K562 (cell line): ENCODE results near the gene RNF180. TPM values are rescaled to one million over a fixed set of nuclear protein-coding genes. Genes with fewer than 3 reads are reported as not detected.

Experiments
- ATAC-seq: fragments of 200-7000 bp; cut with Tn5 transposase; 3 replicates; pipeline ENCODE4 v1.9.1; 2020; ENCODE audit warnings: moderate library complexity
- BruUV-seq: library from RNA; stranded (reverse); fragments of 400-500 nt; replicated peaks from 2 replicates; lab custom pipeline; 2021; lab: Mats Ljungman, UMichigan
- CTCF ChIA-PET: fragments of 300-600 bp; formaldehyde crosslinking; extraction: SDS; loops from one replicate; lab custom pipeline; 2021; ENCODE audit warnings: low intra/inter-chr PET ratio; lab: Yijun Ruan, JAX
- POLR2A ChIA-PET: fragments of 300-600, 350-650 bp; sonication (Branson Sonifier 250); formaldehyde crosslinking; extraction: SDS; loops from one replicate; lab custom pipeline; 2021; ENCODE audit warnings: antibody characterized with exemption, inconsistent platforms; lab: Yijun Ruan, JAX
- DNase-seq, 4 experiments: peaks; one replicate each; pipeline versions ENCODE4 v3.0.0 to v3.0.0-alpha.2; 2011 to 2018; ENCODE audit warnings: low spot score in 3 of 4, mixed read lengths in 3 of 4; ENCODE audit errors: extremely low read depth in 1 of 4
- FAIRE-seq: peaks from 2 replicates; lab custom pipeline; 2011; peaks lifted over from hg19 to GRCh38; lab: Jason Lieb, UNC
- H2AFZ ChIP-seq: 2 replicates; pipeline ENCODE4 v1.6.0; 2011; ENCODE audit warnings: low read depth, low read length, control low read depth, inconsistent platforms
- H3K27ac ChIP-seq: fragments of 200-600 bp; 3 replicates; pipeline ENCODE4 v1.8.0; 2011; ENCODE audit warnings: low read depth, mild to moderate bottlenecking, control low read depth, inconsistent platforms, low read length, moderate library complexity, mixed read lengths; ENCODE audit errors: extremely low read depth
- H3K27me3 ChIP-seq, 2 experiments: fragments of 300-600 bp in 1 of 2; 2 replicates in 1 of 2; 3 replicates in 1 of 2; pipeline versions ENCODE4 v1.6.0 to v1.8.0; 2011; ENCODE audit warnings: inconsistent platforms in 2 of 2, low read length in 2 of 2, mild to moderate bottlenecking in 1 of 2, mixed read lengths in 1 of 2, moderate library complexity in 1 of 2; ENCODE audit not compliant: control insufficient read depth in 2 of 2, insufficient read depth in 2 of 2
- H3K36me3 ChIP-seq: fragments of 300-600 bp; 3 replicates; pipeline ENCODE4 v1.8.0; 2011; ENCODE audit warnings: mild to moderate bottlenecking, low read length, inconsistent platforms; ENCODE audit not compliant: control insufficient read depth, insufficient read depth
- H3K4me1 ChIP-seq, 2 experiments: fragments of 200-600 bp in 1 of 2; replicated peaks in 1 of 2; 2 replicates in 1 of 2; 3 replicates in 1 of 2; pipeline versions ENCODE4 v1.5.1 to v1.8.0; 2011; ENCODE audit warnings: inconsistent platforms in 2 of 2, low read length in 2 of 2, mild to moderate bottlenecking in 1 of 2, mixed read lengths in 1 of 2, moderate library complexity in 1 of 2; ENCODE audit not compliant: control insufficient read depth in 2 of 2, insufficient read depth in 2 of 2
- H3K4me2 ChIP-seq: 2 replicates; pipeline ENCODE4 v1.6.1; 2011; ENCODE audit warnings: low read length, control low read depth, inconsistent platforms, mixed read lengths; ENCODE audit not compliant: insufficient read depth
- H3K4me3 ChIP-seq: fragments of 200-600 bp; sonication (generic), shearing (Covaris generic); 2 replicates; pipeline ENCODE4 v1.5.1; 2016; ENCODE audit warnings: control low read depth, inconsistent platforms
- H3K79me2 ChIP-seq: fragments of 200-600 bp; 3 replicates; pipeline ENCODE4 v1.8.0; 2011; ENCODE audit warnings: low read length, inconsistent platforms; ENCODE audit not compliant: control insufficient read depth, insufficient read depth
- H3K9ac ChIP-seq, 2 experiments: 2 replicates each; pipeline versions ENCODE4 v1.6.0 to v1.6.1; 2011; ENCODE audit warnings: low read depth in 2 of 2, low read length in 2 of 2, control low read depth in 1 of 2, inconsistent platforms in 1 of 2, mild to moderate bottlenecking in 1 of 2, mixed read lengths in 1 of 2; ENCODE audit not compliant: insufficient read depth in 1 of 2
- H3K9me1 ChIP-seq: one replicate; pipeline ENCODE4 v1.6.0; 2011; ENCODE audit warnings: inconsistent platforms, mild to moderate bottlenecking, low read length, moderate library complexity; ENCODE audit not compliant: control insufficient read depth, insufficient read depth
- H3K9me3 ChIP-seq: replicated peaks from 2 replicates; pipeline ENCODE4 v1.5.1; 2011; ENCODE audit warnings: low read depth, low read length, inconsistent platforms; ENCODE audit not compliant: control insufficient read depth, insufficient read depth
- H4K20me1 ChIP-seq: replicated peaks from 2 replicates; pipeline ENCODE4 v1.6.1; 2011; ENCODE audit warnings: low read length, inconsistent platforms, mixed read lengths; ENCODE audit not compliant: control insufficient read depth, insufficient read depth
- ELF1 ChIP-seq: fragments of 200-800 bp; sonication (Bioruptor generic); IDR thresholded peaks from 2 replicates; pipeline ENCODE4 v1.6.1; 2016; ENCODE audit warnings: missing genetic modification characterization, missing compliant biosample characterization
- FOS ChIP-seq: IDR thresholded peaks from 3 replicates; pipeline ENCODE4 v1.6.1; 2011; ENCODE audit not compliant: insufficient read length; ENCODE audit errors: extremely low read depth
- FOXJ2 ChIP-seq: fragments of 200-800 bp; sonication (Bioruptor generic); IDR thresholded peaks from 2 replicates; pipeline ENCODE4 v1.6.1; 2016; ENCODE audit warnings: missing genetic modification characterization, missing compliant biosample characterization
- HES1 ChIP-seq: fragments of 450-650 bp; IDR thresholded peaks from 2 replicates; pipeline ENCODE4 v1.6.1; 2016; ENCODE audit warnings: low read depth, mild to moderate bottlenecking, moderate library complexity
- MCM5 ChIP-seq: fragments of 450-650 bp; IDR thresholded peaks from 2 replicates; pipeline ENCODE4 v1.6.1; 2016; ENCODE audit warnings: low read depth
- NR2C2 ChIP-seq, 2 experiments: fragments of 200-800 bp in 1 of 2; sonication (Bioruptor generic) in 1 of 2; sonication (generic) in 1 of 2; formaldehyde crosslinking in 1 of 2; IDR thresholded peaks; 2 replicates each; pipeline versions ENCODE4 v1.6.1 to v1.8.0; 2016 to 2022; ENCODE audit warnings: mild to moderate bottlenecking in 1 of 2, missing compliant biosample characterization in 1 of 2, missing genetic modification characterization in 1 of 2, missing genetic modification reagents in 1 of 2
- PCBP2 ChIP-seq: fragments of 200-400 bp; formaldehyde crosslinking; IDR thresholded peaks from 2 replicates; pipeline ENCODE4 v1.6.1; 2018; ENCODE audit warnings: low read length, low read depth, mild to moderate bottlenecking, moderate library complexity; ENCODE audit not compliant: poor library complexity, severe bottlenecking
- RBFOX2 ChIP-seq: fragments of 200-400 bp; formaldehyde crosslinking; IDR thresholded peaks from 2 replicates; pipeline ENCODE4 v1.6.1; 2017; ENCODE audit warnings: low read depth, mild to moderate bottlenecking, low read length, moderate library complexity
- XRCC3 ChIP-seq: fragments of 450-650 bp; IDR thresholded peaks from 2 replicates; pipeline ENCODE4 v1.6.1; 2017; ENCODE audit warnings: mild to moderate bottlenecking, moderate library complexity
- ZBTB49 ChIP-seq: sonication (generic); formaldehyde crosslinking; IDR thresholded peaks from 2 replicates; pipeline ENCODE4 v1.8.0; 2022; ENCODE audit warnings: missing genetic modification reagents, mild to moderate bottlenecking, borderline replicate concordance
- ZNF76 ChIP-seq: fragments of 250-450 bp; sonication (Bioruptor Pico); IDR thresholded peaks from 2 replicates; pipeline ENCODE4 v1.4.0; 2020; ENCODE audit warnings: mild to moderate bottlenecking, moderate library complexity, borderline replicate concordance
- WGBS: fragments of 100-300 bp; shearing (Covaris generic); methylation state at CpG from one replicate; pipeline ENCODE4 v1.1.6; 2016; ENCODE audit warnings: low coverage, mixed read lengths; ENCODE audit not compliant: insufficient coverage; ENCODE audit errors: missing lambda C conversion rate; 5-methylcytosine and 5-hydroxymethylcytosine counted together
- in situ Hi-C: fragments of 300-500 bp; cut with MboI; formaldehyde crosslinking; loops from 4 replicates; pipeline ENCODE4 v1.15.0; 2018; ENCODE audit warnings: inconsistent platforms, mixed read lengths
- intact Hi-C: fragments of 100-400 bp; cut with micrococcal nuclease; formaldehyde crosslinking; loops from 2 replicates; pipeline ENCODE4 v1.14.2; 2022
- polyA plus RNA-seq, 8 experiments: library from polyadenylated mRNA; depleted of rRNA in 4 of 8; stranded (reverse) in 5 of 8; unstranded in 3 of 8; fragments of >200 nt; fragmentation: Nextera tagmentation in 2 of 8; fragmentation: Illumina TruSeq in 1 of 8; extraction: Ambion mirVana in 2 of 8; extraction: Trizol in 1 of 8; gene quantifications; 2 replicates each; pipeline versions ENCODE4 v1.2.1 to v1.2.3, GENCODE V29; 2011 to 2014; ENCODE audit warnings: inconsistent platforms in 1 of 8, missing spikeins in 1 of 8
- total RNA-seq, 7 experiments: library from RNA; depleted of rRNA in 6 of 7; stranded (reverse); fragments of >200 nt in 6 of 7; fragmentation: Illumina TruSeq in 2 of 7; extraction: Trizol in 2 of 7; gene quantifications; 2 replicates each; pipeline versions ENCODE4 v1.2.1 to v1.2.3, GENCODE V29; 2011 to 2021; ENCODE audit warnings: low replicate concordance in 1 of 7

The RNF180 gene
- total and polyA plus RNA-seq, 9 of the 15 experiments (the other 6 are each of a cell fraction or from before 2014, with no cell fraction given), result 0.05 TPM; not detected in 8

GRCh38 chr5:64213531-64213930 lies 47.9 kb downstream of the RNF180 start:
- no peaks in the 10 kb centered on the region for H3K27me3 ChIP-seq
- no peak overlapping the region for H3K9ac ChIP-seq
- no peaks in the 10 kb centered on the region for H3K36me3 ChIP-seq
- intact Hi-C loops, result no loop called here
- no peak overlapping the region for H3K4me2 ChIP-seq
- ATAC-seq (no peak), DNase-seq (no peak), FAIRE-seq (no peak)
- ChIA-PET POLR2A (no interaction called here), CTCF (no interaction called here)
- H2AFZ ChIP-seq, result no peak overlapping the region
- no TSS peak for BruUV-seq
- H4K20me1 ChIP-seq, result no peaks in the 10 kb centered on the region
- in situ Hi-C loops, result no loop called here
- no peaks in the 10 kb centered on the region for H3K9me3 ChIP-seq
- H3K4me1 ChIP-seq, result no peaks in the 10 kb centered on the region
- WGBS, result 2% methylated on average over 5 of the region's 5 CpGs
- H3K4me3 ChIP-seq, result no peak overlapping the region
- no peaks in the 10 kb centered on the region for H3K79me2 ChIP-seq
- no peaks in the 10 kb centered on the region for H3K9me1 ChIP-seq
- TF ChIP-seq PCBP2, result no peak
- TF ChIP-seq ZNF76, result no peak
- no peak for TF ChIP-seq ELF1 (tag)
- no peak for TF ChIP-seq FOXJ2 (tag)
- TF ChIP-seq NR2C2 (CRISPR knock-in tag; IDR thresholded peaks at IDR 0.05), result no peak
- TF ChIP-seq NR2C2 (tag; IDR thresholded peaks at IDR 0.05), result no peak
- no peak for TF ChIP-seq HES1
- TF ChIP-seq FOS, result no peak
- TF ChIP-seq XRCC3, result no peak
- TF ChIP-seq MCM5, result no peak
- no peak for TF ChIP-seq RBFOX2
- no peak for TF ChIP-seq ZBTB49 (CRISPR knock-in tag)
- no peak overlapping the region for H3K27ac ChIP-seq
